HCT116 (cell line): ENCODE data around the gene TNFSF10. TPM values are rescaled to one million over a fixed set of nuclear protein-coding genes. Genes with fewer than 3 reads are reported as not detected.

Experiments
- ATAC-seq: fragments of 200-7000 bp; cut with Tn5 transposase; 2 replicates; pipeline ENCODE4 v1.9.1; 2020; ENCODE audit warnings: mild to moderate bottlenecking, moderate library complexity
- BruUV-seq: library from RNA; stranded (reverse); fragments of 400-500 nt; replicated peaks from 2 replicates; lab custom pipeline; 2021; lab: Mats Ljungman, UMichigan
- CTCF ChIA-PET: fragments of 300-600 bp; sonication (Branson Sonifier 250); formaldehyde crosslinking; loops from one replicate; lab custom pipeline; 2021; ENCODE audit warnings: antibody characterized with exemption; lab: Charles Lee
- POLR2A ChIA-PET: fragments of 300-600, 350-600 bp; sonication (Branson Sonifier 250); formaldehyde crosslinking; loops from one replicate; lab custom pipeline; 2021; ENCODE audit warnings: antibody characterized with exemption; lab: Charles Lee
- RAD21 ChIA-PET, 2 experiments: fragments of 300-600 bp; sonication (Branson Sonifier 250); formaldehyde crosslinking; loops; one replicate each; lab custom pipeline; 2023; ENCODE audit warnings: low total read pairs in 2 of 2; ENCODE audit not compliant: uncharacterized antibody in 2 of 2, unreplicated experiment in 2 of 2, low non-redundant PET in 1 of 2; lab: Charles Lee
- DNase-seq: peaks from one replicate; pipeline ENCODE4 v3.0.0-alpha.2; 2010; ENCODE audit warnings: low read depth, low spot score
- H2AFZ ChIP-seq: fragments of 200-600 bp; shearing (Covaris generic), sonication (generic); 2 replicates; pipeline ENCODE4 v1.6.1; 2017; ENCODE audit warnings: low read depth, mixed run types, mixed read lengths, antibody characterized with exemption, low read length; ENCODE audit not compliant: poor library complexity, severe bottlenecking
- H3K27ac ChIP-seq: 2 replicates; pipeline ENCODE4 v1.5.1; 2012; ENCODE audit warnings: low read depth, low read length
- H3K27me3 ChIP-seq: fragments of 200-600 bp; sonication (generic); 2 replicates; pipeline ENCODE4 v1.6.1; 2016; ENCODE audit warnings: mixed run types, low read length, mixed read lengths; ENCODE audit not compliant: insufficient read depth
- H3K36me3 ChIP-seq, 2 experiments: fragments of 200-500 bp in 1 of 2; fragments of 200-600 bp in 1 of 2; sonication (Bioruptor generic) in 1 of 2; sonication (generic) in 1 of 2; 2 replicates each; pipeline versions ENCODE4 v1.5.1 to v1.6.1; 2014 to 2016; ENCODE audit warnings: low read length in 2 of 2, inconsistent platforms in 1 of 2, mixed read lengths in 1 of 2, mixed run types in 1 of 2; ENCODE audit not compliant: insufficient read depth in 2 of 2, control insufficient read depth in 1 of 2
- H3K4me1 ChIP-seq, 2 experiments: fragments of 200-600 bp in 1 of 2; sonication (generic) in 1 of 2; 2 replicates each; pipeline versions ENCODE4 v1.5.1 to v1.6.1; 2012 to 2017; ENCODE audit warnings: low read length in 2 of 2, inconsistent platforms in 1 of 2, mild to moderate bottlenecking in 1 of 2, mixed read lengths in 1 of 2, mixed run types in 1 of 2, moderate library complexity in 1 of 2; ENCODE audit not compliant: insufficient read depth in 2 of 2, control insufficient read depth in 1 of 2
- H3K4me2 ChIP-seq: fragments of 200-600 bp; sonication (generic); 2 replicates; pipeline ENCODE4 v1.6.1; 2017; ENCODE audit warnings: mixed run types, low read length, mixed read lengths
- H3K4me3 ChIP-seq, 2 experiments: fragments of 200-600 bp in 1 of 2; sonication (generic) in 1 of 2; replicated peaks in 1 of 2; 2 replicates each; pipeline ENCODE4 v1.5.1; 2011 to 2016; ENCODE audit warnings: low read length in 2 of 2, control low read depth in 1 of 2, low read depth in 1 of 2, mild to moderate bottlenecking in 1 of 2, mixed read lengths in 1 of 2, mixed run types in 1 of 2
- H3K79me2 ChIP-seq: fragments of 200-600 bp; sonication (generic); 2 replicates; pipeline ENCODE4 v1.6.1; 2017; ENCODE audit warnings: mild to moderate bottlenecking, mixed run types, low read length, moderate library complexity, mixed read lengths; ENCODE audit not compliant: insufficient read depth
- H3K9ac ChIP-seq: fragments of 200-600 bp; sonication (generic); 2 replicates; pipeline ENCODE4 v1.6.1; 2016; ENCODE audit warnings: low read length, mixed read lengths
- H3K9me2 ChIP-seq: fragments of 200-600 bp; sonication (generic), shearing (Covaris generic); 2 replicates; pipeline ENCODE4 v1.6.1; 2017; ENCODE audit warnings: mixed run types, mild to moderate bottlenecking, moderate library complexity; ENCODE audit not compliant: insufficient read depth
- H3K9me3 ChIP-seq, 2 experiments: fragments of 200-500 bp in 1 of 2; fragments of 200-600 bp in 1 of 2; sonication (Bioruptor generic) in 1 of 2; sonication (generic) in 1 of 2; 2 replicates each; pipeline ENCODE4 v1.6.1; 2014 to 2017; ENCODE audit warnings: low read length in 2 of 2, mixed read lengths in 2 of 2, inconsistent platforms in 1 of 2, low read depth in 1 of 2, mild to moderate bottlenecking in 1 of 2, mixed run types in 1 of 2, moderate library complexity in 1 of 2; ENCODE audit not compliant: control insufficient read depth in 1 of 2, insufficient read depth in 1 of 2
- H4K20me1 ChIP-seq: fragments of 200-600 bp; sonication (generic), shearing (Covaris generic); 2 replicates; pipeline ENCODE4 v1.6.1; 2017; ENCODE audit warnings: mixed run types, mild to moderate bottlenecking, moderate library complexity; ENCODE audit not compliant: insufficient read depth
- EGR1 ChIP-seq: IDR thresholded peaks from 2 replicates; pipeline ENCODE4 v1.6.1; 2012; ENCODE audit warnings: low read depth
- ELF1 ChIP-seq: IDR thresholded peaks from 2 replicates; pipeline ENCODE4 v1.6.1; 2012; ENCODE audit warnings: low read depth, borderline replicate concordance
- RAD21 ChIP-seq: IDR thresholded peaks from 2 replicates; pipeline ENCODE4 v1.6.1; 2012; ENCODE audit warnings: low read depth, mild to moderate bottlenecking
- SP1 ChIP-seq: IDR thresholded peaks from 2 replicates; pipeline ENCODE4 v1.6.1; 2012; ENCODE audit warnings: low read depth
- YY1 ChIP-seq: IDR thresholded peaks from 2 replicates; pipeline ENCODE4 v1.6.1; 2011; ENCODE audit warnings: low read length, low read depth, moderate library complexity, mild to moderate bottlenecking; ENCODE audit not compliant: insufficient replicate concordance; ENCODE audit errors: extremely low read depth
- ZFX ChIP-seq: fragments of 450-650 bp; IDR thresholded peaks from 2 replicates; pipeline ENCODE4 v1.6.1; 2017
- ZNF274 ChIP-seq: fragments of 200-500 bp; sonication (Bioruptor generic); IDR thresholded peaks from 2 replicates; pipeline ENCODE4 v1.6.1; 2014; ENCODE audit warnings: mild to moderate bottlenecking, low read depth, low read length, inconsistent platforms
- intact Hi-C: fragments of 100-400 bp; cut with micrococcal nuclease; formaldehyde crosslinking; loops from 2 replicates; pipeline ENCODE4 v1.10.0; 2022
- total RNA-seq: library from RNA; stranded (reverse); gene quantifications from one replicate; pipeline ENCODE4 v1.2.1, GENCODE V29; 2021; ENCODE audit not compliant: unreplicated experiment
- TF ChIP-seq, protein P1 (sequence below), 3 experiments: fragments of 200-600 bp in 1 of 3; sonication (generic) in 1 of 3; IDR thresholded peaks in 2 of 3; conservative IDR thresholded peaks in 1 of 3; 2 replicates each; pipeline ENCODE4 v1.5.1; 2012 to 2017; ENCODE audit warnings: low read depth in 2 of 3, low read length in 2 of 3, antibody characterized with exemption in 1 of 3, borderline replicate concordance in 1 of 3, control low read depth in 1 of 3, mild to moderate bottlenecking in 1 of 3, mixed read lengths in 1 of 3, mixed run types in 1 of 3, moderate library complexity in 1 of 3; ENCODE audit not compliant: insufficient read depth in 1 of 3
- TF ChIP-seq, protein P2 (sequence below): IDR thresholded peaks from 2 replicates; pipeline ENCODE4 v1.6.1; 2012

Gene TNFSF10
- total RNA-seq, 1 experiment from 2014 or later, result 0.20 TPM

GRCh38 chr3:172552607-172553006 lies 29.4 kb upstream of the TNFSF10 start:
- CTCF ChIA-PET, result no interaction called here
- BruUV-seq, result no TSS peak
- ATAC-seq, result no peak

GRCh38 chr3:172551874-172552273 lies 28.6 kb upstream of the TNFSF10 start:
- no peak overlapping the region for H3K4me2 ChIP-seq
- TF ChIP-seq, protein P1, sequence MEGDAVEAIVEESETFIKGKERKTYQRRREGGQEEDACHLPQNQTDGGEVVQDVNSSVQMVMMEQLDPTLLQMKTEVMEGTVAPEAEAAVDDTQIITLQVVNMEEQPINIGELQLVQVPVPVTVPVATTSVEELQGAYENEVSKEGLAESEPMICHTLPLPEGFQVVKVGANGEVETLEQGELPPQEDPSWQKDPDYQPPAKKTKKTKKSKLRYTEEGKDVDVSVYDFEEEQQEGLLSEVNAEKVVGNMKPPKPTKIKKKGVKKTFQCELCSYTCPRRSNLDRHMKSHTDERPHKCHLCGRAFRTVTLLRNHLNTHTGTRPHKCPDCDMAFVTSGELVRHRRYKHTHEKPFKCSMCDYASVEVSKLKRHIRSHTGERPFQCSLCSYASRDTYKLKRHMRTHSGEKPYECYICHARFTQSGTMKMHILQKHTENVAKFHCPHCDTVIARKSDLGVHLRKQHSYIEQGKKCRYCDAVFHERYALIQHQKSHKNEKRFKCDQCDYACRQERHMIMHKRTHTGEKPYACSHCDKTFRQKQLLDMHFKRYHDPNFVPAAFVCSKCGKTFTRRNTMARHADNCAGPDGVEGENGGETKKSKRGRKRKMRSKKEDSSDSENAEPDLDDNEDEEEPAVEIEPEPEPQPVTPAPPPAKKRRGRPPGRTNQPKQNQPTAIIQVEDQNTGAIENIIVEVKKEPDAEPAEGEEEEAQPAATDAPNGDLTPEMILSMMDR (IDR thresholded peaks at IDR 0.05 in 2 of 3, conservative IDR thresholded peaks at IDR 0.05 in 1 of 3; ENCODE audit: borderline replicate concordance in 1 of 3, insufficient read depth in 1 of 3, low read depth in 2 of 3, low read length in 2 of 3), result no peak
- TF ChIP-seq, protein P2, sequence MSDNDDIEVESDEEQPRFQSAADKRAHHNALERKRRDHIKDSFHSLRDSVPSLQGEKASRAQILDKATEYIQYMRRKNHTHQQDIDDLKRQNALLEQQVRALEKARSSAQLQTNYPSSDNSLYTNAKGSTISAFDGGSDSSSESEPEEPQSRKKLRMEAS, result no peak
- TF ChIP-seq RAD21 (no peak), ZNF274 (no peak), ZFX (no peak), YY1 (no peak)
- TF ChIP-seq, all 23 proteins: peak for 0
- H4K20me1 ChIP-seq, result no peaks in the 10 kb centered on the region
- ChIA-PET CTCF (no interaction called here), RAD21 (no interaction called here), POLR2A (no interaction called here)
- no peaks in the 10 kb centered on the region for H3K79me2 ChIP-seq
- H3K4me3 ChIP-seq, result no peak overlapping the region
- no peak overlapping the region for H3K27ac ChIP-seq
- ATAC-seq (no peak), DNase-seq (no peak)
- H3K4me1 ChIP-seq, result peaks cover 7 to 16% of the 10 kb centered on the region in 2 experiments; a peak in 3 of 4 replicates
- no peaks in the 10 kb centered on the region for H3K36me3 ChIP-seq
- no peak overlapping the region for H2AFZ ChIP-seq
- no peaks in the 10 kb centered on the region for H3K27me3 ChIP-seq
- H3K9ac ChIP-seq, result no peak overlapping the region
- H3K9me2 ChIP-seq, result no peaks in the 10 kb centered on the region
- no peaks in the 10 kb centered on the region for H3K9me3 ChIP-seq
- intact Hi-C loops, result no loop called here
- no TSS peak for BruUV-seq

More at GRCh38 chr3:172552607-172553006, 29.4 kb upstream of the TNFSF10 start:
- no peak overlapping the region for H3K27ac ChIP-seq
- H3K27me3 ChIP-seq, result no peaks in the 10 kb centered on the region
- H2AFZ ChIP-seq, result no peak overlapping the region
- no peaks in the 10 kb centered on the region for H4K20me1 ChIP-seq
- no peak for TF ChIP-seq EGR1
- TF ChIP-seq RAD21, result no peak
- TF ChIP-seq ZNF274, result no peak
- no peak for TF ChIP-seq ELF1
- no peak for TF ChIP-seq SP1
- TF ChIP-seq, protein P1 (IDR thresholded peaks at IDR 0.05 in 2 of 3, conservative IDR thresholded peaks at IDR 0.05 in 1 of 3; ENCODE audit: borderline replicate concordance in 1 of 3, insufficient read depth in 1 of 3, low read depth in 2 of 3, low read length in 2 of 3), result no peak
- no peak overlapping the region for H3K9ac ChIP-seq
- POLR2A ChIA-PET, result interaction anchor here (0.9 kb wide), 1 partner anchor 11 kb away, joined by 3 read pairs; no protein-coding TSS in a partner anchor
- H3K4me1 ChIP-seq, result peaks cover 7 to 16% of the 10 kb centered on the region in 2 experiments; a peak in 3 of 4 replicates
- intact Hi-C loops, result no loop called here
- RAD21 ChIA-PET, result no interaction called here
- no peak overlapping the region for H3K4me3 ChIP-seq
- no peaks in the 10 kb centered on the region for H3K36me3 ChIP-seq
- no peak for DNase-seq
- H3K9me3 ChIP-seq, result no peaks in the 10 kb centered on the region
- no peaks in the 10 kb centered on the region for H3K79me2 ChIP-seq
- H3K4me2 ChIP-seq, result no peak overlapping the region
- no peaks in the 10 kb centered on the region for H3K9me2 ChIP-seq
